Loucy (cell line): ENCODE measurements around the gene TEX101.

Experiments used
- CTCF ChIP-seq: fragments of 200-600 bp; sonication (generic); conservative IDR thresholded peaks from 2 replicates; pipeline ENCODE4 v1.5.1; 2014; ENCODE audit warnings: mild to moderate bottlenecking, antibody characterized with exemption, low read length
- EZH2phosphoT487 ChIP-seq: fragments of 200-600 bp; IDR thresholded peaks from 2 replicates; pipeline ENCODE4 v1.6.1; 2018; ENCODE audit warnings: antibody characterized with exemption, mild to moderate bottlenecking, moderate library complexity, borderline replicate concordance

GRCh38 chr19:43433689-43434088, 19.0 kb downstream of the TEX101 start:
- TF ChIP-seq CTCF = no peak
- TF ChIP-seq EZH2phosphoT487 = no peak
